ENCODE results near the gene BTF3L4. TPM values are rescaled to one million over a fixed set of nuclear protein-coding genes. Genes with fewer than 3 reads are reported as not detected.
"Not testable (repeated sequence)": the region's sequence is repeated elsewhere in the genome, so short reads cannot be mapped to it uniquely, and the experiment has no call there.

Gene BTF3L4
- total RNA-seq, 1 experiment from 2014 or later = 127 TPM

DNA sequence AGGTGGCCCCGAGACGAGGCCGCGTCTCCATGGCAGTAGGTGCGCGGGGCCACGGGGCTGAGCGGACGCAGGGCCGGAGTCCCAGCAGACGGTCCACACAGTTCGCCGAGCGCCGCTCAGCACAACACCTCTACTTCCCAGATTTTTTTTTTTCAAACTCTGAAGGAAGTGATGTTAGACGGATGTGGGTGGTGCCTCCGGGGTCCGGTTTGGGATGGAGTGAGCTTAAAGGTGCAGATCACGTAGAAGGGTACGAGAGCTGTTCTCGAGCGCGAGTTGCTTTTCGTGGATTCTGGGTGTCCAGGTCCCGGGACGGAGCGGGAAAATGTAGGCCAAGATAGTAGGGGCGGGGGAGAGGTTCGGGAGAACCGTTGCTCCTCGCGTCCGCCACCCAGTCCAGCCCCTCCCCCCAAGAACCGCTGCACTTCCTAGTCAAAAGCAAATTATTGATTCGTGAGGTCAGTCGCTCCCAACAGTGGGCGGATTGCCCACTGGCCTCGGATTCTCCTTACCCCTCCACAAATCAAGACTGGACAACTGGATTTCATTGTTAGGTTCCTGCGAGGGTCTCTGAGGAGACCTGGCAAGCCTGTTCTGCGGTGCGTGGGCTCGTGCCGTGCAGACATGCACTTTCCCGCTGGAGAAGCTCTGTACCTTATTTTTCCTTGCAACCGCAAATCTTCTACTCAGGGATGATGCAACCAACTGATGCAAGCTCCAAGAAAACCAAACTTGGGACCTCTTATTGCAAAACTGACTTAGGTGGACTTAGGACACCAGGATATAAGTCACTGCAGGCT is 829 bp upstream of the BTF3L4 start, which contains the start of gene TXNDC12:
TSS of gene TXNDC12 (minus strand) at position 126 of the 800 bp plus-strand sequence. CDS start at position 31, 95 bp downstream.
- DNase-seq (ENCODE audit: low read depth) = peak; percentile 93

- no peak for DNase-seq (ENCODE audit: low read depth)
Observed at GRCh38 chr1:52055866-52056162, 281 bp upstream of the BTF3L4 start.

DNA sequence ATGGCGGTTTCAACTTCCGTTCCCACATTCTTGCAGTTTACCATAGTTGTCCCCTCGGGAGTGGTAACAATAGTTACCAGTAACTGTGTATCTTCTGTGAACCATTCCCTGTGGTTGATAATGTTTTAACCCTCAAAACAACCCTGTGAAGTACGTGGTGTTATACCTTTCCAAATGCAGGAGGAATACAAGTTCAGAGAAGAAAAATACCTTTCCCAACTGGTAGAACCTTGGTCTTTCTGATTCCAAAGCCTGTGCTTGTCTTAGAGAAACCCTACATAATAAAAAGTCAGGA is 789 bp downstream of the BTF3L4 start:
- no peak for DNase-seq (ENCODE audit: low read depth)

DNA sequence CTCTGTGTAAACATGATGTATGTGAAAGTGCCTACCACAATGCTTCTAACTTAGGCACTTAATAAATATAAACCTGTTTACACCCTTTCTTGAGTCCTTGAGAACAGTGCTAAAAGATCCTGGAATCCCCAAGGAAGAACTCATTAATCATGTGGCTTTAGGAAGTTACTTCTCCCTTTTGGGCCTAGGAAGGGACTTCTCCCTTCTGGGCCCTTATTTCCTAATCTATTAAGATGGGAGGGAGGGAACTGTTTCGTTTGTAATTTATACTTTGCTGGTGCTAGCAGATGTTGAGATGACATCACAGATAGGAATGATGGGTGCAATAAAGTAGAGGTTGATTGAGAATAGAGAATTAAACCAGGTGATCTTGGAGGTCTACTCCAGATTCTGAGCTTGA is 1.2 kb downstream of the BTF3L4 start:
- no peak for DNase-seq (ENCODE audit: low read depth)

GRCh38 chr1:52057876-52058415 is 1.9 kb downstream of the BTF3L4 start:
- no peak for DNase-seq (ENCODE audit: low read depth)

DNA sequence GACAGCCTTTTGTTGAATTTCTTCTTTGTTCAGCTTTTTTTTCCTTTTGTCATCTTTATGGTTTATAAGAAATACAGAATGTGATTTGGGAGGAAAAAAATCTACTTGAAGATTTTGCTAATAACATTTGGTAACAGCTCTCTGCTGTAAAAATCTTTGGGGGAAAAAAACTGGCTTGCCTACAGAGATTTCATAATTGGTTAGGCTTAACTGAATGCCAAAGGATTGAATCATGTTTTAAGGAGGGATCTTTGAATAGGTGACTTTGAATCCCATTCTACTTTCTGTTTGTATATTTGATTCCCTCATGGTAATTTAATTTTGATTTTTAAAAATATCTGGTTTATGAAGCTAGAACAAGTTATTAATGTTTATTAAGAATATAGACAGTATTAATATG is 3.2 kb downstream of the BTF3L4 start:
- DNase-seq (ENCODE audit: low read depth) = peak; percentile 6

- DNase-seq (ENCODE audit: low read depth) = no peak
Observed at GRCh38 chr1:52059888-52060287, 3.8 kb downstream of the BTF3L4 start.

DNA sequence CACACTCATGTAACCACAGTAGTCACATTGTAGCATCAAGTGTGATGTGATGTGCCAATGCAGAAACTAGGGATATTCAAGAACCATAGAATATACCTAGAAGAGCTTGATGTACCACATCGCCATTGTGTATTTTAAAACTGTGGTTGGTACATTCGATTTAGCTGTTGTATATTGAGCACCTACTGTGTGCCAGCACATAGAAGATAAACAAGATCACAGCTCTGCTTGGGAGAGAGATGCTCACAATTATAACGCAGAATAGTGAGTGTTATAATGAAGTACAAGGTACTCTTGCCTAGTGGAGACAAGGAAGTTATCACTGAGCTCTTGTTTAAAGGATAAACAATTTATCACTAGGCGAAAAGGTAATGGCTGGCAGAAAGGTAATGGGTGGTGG is 4.7 kb downstream of the BTF3L4 start:
- no peak for DNase-seq (ENCODE audit: low read depth)

DNA sequence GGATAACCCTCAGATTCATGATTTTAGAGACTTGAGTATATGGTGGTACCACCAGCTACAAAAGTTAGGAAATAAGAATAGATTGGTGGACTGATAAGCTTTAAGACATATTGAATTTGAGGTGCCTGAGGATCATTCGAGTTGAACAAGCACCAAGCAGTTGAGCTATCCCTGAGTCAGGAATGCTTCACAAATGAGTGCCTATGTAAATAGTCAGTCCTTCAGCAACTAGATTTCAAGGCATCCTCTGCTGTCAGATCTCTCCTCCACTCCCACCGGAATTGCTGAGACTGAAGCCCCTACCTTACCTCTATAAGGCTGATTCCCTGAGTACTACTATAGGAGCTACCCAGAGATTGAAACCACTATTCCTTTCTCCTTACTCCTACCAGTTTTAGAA is 7.1 kb downstream of the BTF3L4 start:
- no peak for DNase-seq (ENCODE audit: low read depth)

- no peak for DNase-seq (ENCODE audit: low read depth)
Observed at GRCh38 chr1:52070704-52071103, 14.6 kb downstream of the BTF3L4 start.

DNA sequence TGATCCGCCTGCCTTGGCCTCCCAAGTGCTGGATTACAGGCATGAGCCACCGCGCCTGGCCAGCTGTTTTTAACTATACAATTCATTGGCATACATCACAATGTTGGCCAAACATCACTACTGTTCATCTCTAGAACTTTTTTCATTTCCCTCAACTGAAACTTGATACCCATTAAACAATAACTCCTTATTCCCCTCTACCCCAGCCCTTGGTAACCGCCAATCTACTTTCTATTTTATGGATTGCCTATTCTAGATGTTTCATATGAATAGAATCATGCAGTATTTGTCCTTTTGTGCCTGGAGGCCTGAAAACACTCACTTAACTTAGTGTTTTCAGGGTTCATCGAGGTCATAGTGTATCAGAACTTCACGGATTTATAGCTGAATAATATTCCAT is 16.2 kb downstream of the BTF3L4 start:
- DNase-seq (ENCODE audit: low read depth) = no peak

DNA sequence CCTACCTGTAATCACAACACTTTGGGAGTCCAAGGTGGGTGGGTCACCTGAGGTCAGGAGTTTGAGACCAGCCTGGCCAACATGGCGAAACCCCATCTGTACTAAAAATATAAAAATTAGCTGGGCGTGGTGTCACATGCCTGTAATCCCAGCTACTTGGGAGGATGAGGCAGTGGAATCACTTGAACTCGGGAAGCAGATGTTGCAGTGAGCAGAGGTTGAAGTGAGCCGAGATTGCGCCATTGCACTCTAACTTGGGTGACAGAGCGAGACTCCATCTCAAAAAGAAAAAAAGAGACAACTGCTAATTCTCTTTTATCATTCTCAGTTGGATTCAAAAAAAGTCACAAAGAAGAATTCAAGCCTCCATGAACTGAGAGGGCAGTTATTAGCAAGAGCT is 21.2 kb downstream of the BTF3L4 start:
- DNase-seq (ENCODE audit: low read depth) = not testable (repeated sequence)

- no peak for DNase-seq (ENCODE audit: low read depth)
Observed at GRCh38 chr1:52080014-52080415, 23.9 kb downstream of the BTF3L4 start.

- not testable (repeated sequence) for DNase-seq (ENCODE audit: low read depth)
Observed at GRCh38 chr1:52087892-52088291, 31.8 kb downstream of the BTF3L4 start.

DNA sequence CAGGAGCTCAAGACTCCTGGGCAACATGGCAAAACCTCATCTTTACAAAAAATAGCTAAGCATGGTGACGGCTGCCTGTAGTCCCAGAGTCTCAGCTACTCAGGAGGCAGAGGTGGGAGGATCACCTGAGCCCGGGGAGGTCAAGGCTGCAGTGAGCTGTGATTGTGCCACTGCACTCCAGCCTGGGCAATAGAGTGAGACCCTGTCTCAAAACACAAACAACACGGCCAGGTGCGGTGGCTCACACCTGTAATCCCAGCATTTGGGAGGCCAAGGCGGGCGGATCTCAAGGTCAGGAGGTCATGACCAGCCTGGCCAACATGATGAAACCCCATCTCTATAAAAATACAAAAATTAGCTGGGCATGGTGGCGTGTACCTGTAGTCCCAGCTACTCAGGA is 38.2 kb downstream of the BTF3L4 start:
- DNase-seq (ENCODE audit: low read depth) = not testable (repeated sequence)

DNA sequence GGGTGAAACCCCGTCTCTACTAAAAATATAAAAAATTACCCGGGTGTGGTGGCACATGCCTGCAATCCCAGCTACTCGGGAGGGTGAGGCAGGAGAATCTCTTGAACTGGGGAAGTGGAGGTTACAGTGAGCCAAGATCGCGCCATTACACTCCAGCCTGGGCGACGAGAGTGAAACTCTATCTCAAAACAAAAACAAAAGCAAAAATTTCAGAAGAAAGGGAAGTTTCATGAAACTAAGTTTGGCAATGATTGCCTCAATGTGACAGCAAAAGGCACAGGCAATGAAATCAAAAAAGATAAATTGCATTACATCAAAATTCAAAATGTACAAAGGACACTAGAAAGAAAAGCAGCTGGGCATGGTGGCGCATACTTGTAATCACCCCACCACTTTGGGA is 40.1 kb downstream of the BTF3L4 start:
- DNase-seq (ENCODE audit: low read depth) = no peak

DNA sequence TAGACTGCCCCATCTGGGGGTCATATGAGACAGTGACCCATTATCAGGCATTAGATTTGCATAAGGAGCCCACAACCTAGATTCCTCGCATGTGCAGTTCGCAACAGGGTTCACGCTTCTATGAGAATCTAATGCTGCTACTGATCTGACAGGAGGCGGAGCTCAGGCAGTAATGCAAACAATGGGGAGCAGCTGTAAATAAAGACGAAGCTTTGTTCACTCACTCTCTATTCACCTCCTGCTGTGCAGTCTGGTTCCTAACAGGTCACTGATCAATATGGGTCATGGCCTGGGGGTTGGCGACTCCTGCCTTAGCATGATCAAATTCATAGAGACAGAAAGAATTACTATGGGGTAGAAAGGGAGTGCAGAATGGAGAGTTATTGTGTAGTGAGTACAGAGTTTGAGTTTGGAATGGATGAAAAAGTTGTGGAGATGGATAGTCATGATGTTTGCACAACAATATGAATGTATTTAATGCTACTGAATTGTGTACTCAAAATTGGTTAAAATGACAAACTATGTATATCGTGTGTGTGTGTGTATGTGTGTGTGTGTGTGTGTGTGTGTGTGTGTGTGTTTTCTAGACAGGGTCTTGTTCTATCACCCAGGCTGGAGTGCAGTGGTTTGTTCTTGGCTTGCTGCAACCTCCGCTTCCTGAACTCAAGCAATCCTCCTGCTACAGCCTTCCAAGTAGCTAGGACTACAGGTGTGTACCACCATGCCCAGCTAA is 42.2 kb downstream of the BTF3L4 start:
- no peak for DNase-seq (ENCODE audit: low read depth)

DNA sequence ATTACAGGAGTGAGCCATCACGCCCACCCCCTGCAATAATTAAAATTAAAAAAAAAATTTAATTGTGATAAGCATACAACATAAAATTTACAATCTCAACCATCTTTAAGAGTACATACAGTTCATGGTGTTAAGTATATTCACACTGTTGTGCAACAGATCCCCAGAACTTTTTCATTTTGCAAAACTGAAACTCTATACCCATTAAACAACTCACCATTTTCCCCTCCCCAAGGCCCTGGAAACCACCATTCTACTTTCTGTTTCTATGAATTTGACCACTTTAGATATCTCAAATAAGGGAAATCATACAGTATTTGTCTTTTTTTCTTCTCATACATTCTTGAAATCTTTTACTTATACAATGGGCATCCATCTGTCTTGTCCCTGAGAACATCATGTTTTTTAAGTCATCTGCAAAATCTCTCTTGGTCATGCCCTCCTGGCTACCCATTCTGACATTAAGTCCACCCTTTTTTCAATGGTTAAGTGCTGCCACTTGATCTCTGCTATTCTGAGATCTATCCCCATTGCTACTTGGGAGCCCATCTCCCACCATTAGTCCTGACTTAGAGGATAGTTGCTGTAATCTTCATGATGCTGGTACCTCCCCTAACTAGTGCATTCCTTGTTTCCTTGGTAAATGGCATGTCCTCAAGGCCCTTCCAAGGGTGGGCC is 46.4 kb downstream of the BTF3L4 start:
- no peak for DNase-seq (ENCODE audit: low read depth)

- no peak for DNase-seq (ENCODE audit: low read depth)
Observed at GRCh38 chr1:52111492-52111891, 55.4 kb downstream of the BTF3L4 start.

GRCh38 chr1:52112489-52112888 is 56.4 kb downstream of the BTF3L4 start:
- DNase-seq (ENCODE audit: low read depth) = no peak

GRCh38 chr1:52119301-52120079 is 63.4 kb downstream of the BTF3L4 start:
- DNase-seq (ENCODE audit: low read depth) = no peak

- no peak for DNase-seq (ENCODE audit: low read depth)
Observed at GRCh38 chr1:52122384-52122783, 66.3 kb downstream of the BTF3L4 start.

All from Daoy (cell line).